ENCODE measurements around the gene HLA-G.

- TF ChIP-seq CTCF (IDR thresholded peaks at IDR 0.05) (no peak), POLR2A (IDR thresholded peaks at IDR 0.05) (no peak)
Observed at GRCh38 chr6:29815118-29815750, 12.4 kb upstream of the HLA-G start.

Data from thyroid gland (tissue), 4 donors.